Natural killer cell treated with Interleukin-12 subunit alpha and Interleukin-12 subunit beta and Interleukin-15 and Interleukin-18, amount 100 ng/mL, for 72 hours (primary cell): ENCODE results near the gene ATG12. TPM values are rescaled to one million over a fixed set of nuclear protein-coding genes. Genes with fewer than 3 reads are reported as not detected.

ENCODE experiments used
- ATAC-seq, 2 donors: fragments of 150-1000 bp; cut with Tn5 transposase in 1 of 2; sonication (Bioruptor Pico), chemical (Tn5 transposase) in 1 of 2; 2 replicates each; pipeline ENCODE4 v1.10.0; 2021
- DNase-seq: peaks from one replicate; pipeline ENCODE4 v3.0.0; 2022; ENCODE audit warnings: low spot score
- H3K27ac Mint-ChIP-seq, 2 donors: 1 replicate in 1 of 2; 2 replicates in 1 of 2; pipeline ENCODE4 v1.8.0; 2022; ENCODE audit warnings: mixed read lengths in 2 of 2, mild to moderate bottlenecking in 1 of 2, moderate library complexity in 1 of 2
- H3K27me3 Mint-ChIP-seq, 2 donors: 1 replicate in 1 of 2; 2 replicates in 1 of 2; pipeline ENCODE4 v1.8.0; 2022; ENCODE audit warnings: mixed read lengths in 2 of 2
- H3K36me3 Mint-ChIP-seq: one replicate; pipeline ENCODE4 v1.8.0; 2022; ENCODE audit warnings: mixed read lengths
- H3K4me1 Mint-ChIP-seq, 2 donors: 1 replicate in 1 of 2; 2 replicates in 1 of 2; pipeline ENCODE4 v1.8.0; 2022; ENCODE audit warnings: low read depth in 2 of 2, mixed read lengths in 2 of 2, mild to moderate bottlenecking in 1 of 2
- H3K4me3 Mint-ChIP-seq: one replicate; pipeline ENCODE4 v1.8.0; 2022; ENCODE audit warnings: mixed read lengths
- H3K9me3 Mint-ChIP-seq: 2 replicates; pipeline ENCODE4 v1.8.0; 2022; ENCODE audit warnings: mixed read lengths
- total RNA-seq, 2 donors: library from RNA; stranded (reverse); gene quantifications; one replicate each; pipeline ENCODE4 v1.2.3, GENCODE V29; 2022

The ATG12 gene
- total RNA-seq, 2 donors from 2014 or later: 35.1 to 63.9 TPM

DNA sequence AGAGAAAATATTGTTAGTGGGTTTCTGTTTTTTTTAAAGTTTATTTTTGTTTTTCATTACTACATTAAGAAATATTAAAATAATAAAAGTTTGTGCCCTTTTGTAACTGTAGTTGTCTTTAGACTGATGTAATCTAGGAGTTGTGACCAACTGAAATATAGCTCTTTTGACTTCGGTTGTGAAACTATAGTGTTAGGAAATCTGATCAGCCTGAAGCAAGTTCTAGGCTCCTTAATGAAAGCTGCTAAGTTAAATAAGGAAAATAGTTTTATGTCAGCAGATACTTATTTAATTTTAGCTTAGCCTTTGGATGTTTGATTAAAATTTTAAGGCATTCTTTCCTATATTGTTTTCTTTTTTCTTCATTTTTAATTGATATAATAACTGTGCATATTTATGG lies 14.6 kb upstream of the ATG12 start:
- DNase-seq: no peak
- Mint-ChIP-seq H3K4me3 (no peak overlapping the region), H3K4me1 (peaks cover 21 to 22% of the 10 kb centered on the region in 2 donors), H3K36me3 (no peaks in the 10 kb centered on the region), H3K9me3 (no peaks in the 10 kb centered on the region), H3K27me3 (no peaks in the 10 kb centered on the region), H3K27ac (no peak overlapping the region)
- ATAC-seq: no peak

DNA sequence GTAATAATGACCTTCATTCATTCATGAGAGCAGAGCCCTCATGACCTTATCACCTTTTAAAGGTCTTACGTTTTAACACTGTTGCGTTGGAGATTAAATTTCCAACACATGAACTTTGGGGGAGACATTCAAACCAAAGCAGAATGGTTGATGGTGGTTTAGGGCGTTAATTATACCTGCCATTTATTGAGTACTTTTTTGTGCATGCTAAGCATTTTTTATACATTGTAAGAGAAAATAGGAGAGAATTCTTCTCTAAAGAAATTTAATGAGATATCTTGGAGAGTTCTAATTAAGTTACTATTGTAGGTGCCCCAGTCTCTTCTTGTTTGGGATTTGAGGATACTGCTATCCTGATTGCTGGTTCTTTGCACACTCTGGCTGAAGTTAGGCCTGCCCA lies 12.8 kb upstream of the ATG12 start:
- Mint-ChIP-seq H3K27me3 (no peaks in the 10 kb centered on the region), H3K4me1 (peaks cover 23 to 27% of the 10 kb centered on the region in 2 donors), H3K27ac (no peak overlapping the region), H3K4me3 (no peak overlapping the region), H3K36me3 (no peaks in the 10 kb centered on the region), H3K9me3 (no peaks in the 10 kb centered on the region)
- ATAC-seq (no peak), DNase-seq (no peak)

DNA sequence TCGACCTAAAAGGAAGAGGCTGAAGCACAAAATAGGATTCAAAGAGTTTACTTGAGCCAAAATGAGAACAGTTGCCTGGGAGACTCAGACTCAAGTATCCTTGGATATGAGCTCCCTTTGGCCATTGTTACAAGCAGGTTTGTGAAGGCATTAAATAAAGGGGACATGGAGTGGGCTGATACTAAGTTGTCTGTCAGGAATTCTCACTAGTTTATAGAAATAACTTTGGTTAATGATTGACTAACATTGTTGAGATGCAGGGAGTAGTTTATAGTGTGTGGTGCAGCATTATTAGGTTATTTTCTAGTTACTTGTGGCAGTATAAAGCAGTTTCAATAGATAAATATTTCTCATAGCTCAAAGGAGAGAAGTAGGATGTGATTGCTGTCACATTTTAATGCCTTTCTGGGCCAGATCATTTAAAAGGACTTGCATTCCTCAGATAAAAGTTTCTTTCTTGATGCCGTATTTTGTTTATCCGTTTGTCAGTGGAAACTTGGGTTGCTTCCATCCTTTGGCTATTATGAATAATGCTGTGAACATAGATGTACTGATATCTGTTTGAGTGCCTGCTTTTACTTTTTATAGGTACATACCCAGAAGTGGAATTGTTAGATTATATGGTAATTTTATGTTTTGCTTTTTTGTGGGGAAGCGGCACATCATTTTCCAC lies 9.5 kb upstream of the ATG12 start:
- H3K36me3 Mint-ChIP-seq: no peaks in the 10 kb centered on the region
- peaks cover 11 to 20% of the 10 kb centered on the region in 2 donors for H3K4me1 Mint-ChIP-seq
- ATAC-seq: no peak
- no peaks in the 10 kb centered on the region for H3K27me3 Mint-ChIP-seq
- no peak for DNase-seq
- no peaks in the 10 kb centered on the region for H3K9me3 Mint-ChIP-seq
- H3K27ac Mint-ChIP-seq: no peak overlapping the region
- no peak overlapping the region for H3K4me3 Mint-ChIP-seq

GRCh38 chr5:115849258-115849798 lies 8.0 kb upstream of the ATG12 start:
- no peaks in the 10 kb centered on the region for H3K36me3 Mint-ChIP-seq
- no peak overlapping the region for H3K27ac Mint-ChIP-seq
- H3K4me3 Mint-ChIP-seq: no peak overlapping the region
- DNase-seq (no peak), ATAC-seq (no peak)
- H3K27me3 Mint-ChIP-seq: no peaks in the 10 kb centered on the region
- H3K9me3 Mint-ChIP-seq: no peaks in the 10 kb centered on the region
- peaks cover 16 to 26% of the 10 kb centered on the region in 2 donors for H3K4me1 Mint-ChIP-seq

- DNase-seq: no peak
- ATAC-seq: no peak
- H3K27ac Mint-ChIP-seq: no peak overlapping the region
- no peaks in the 10 kb centered on the region for H3K9me3 Mint-ChIP-seq
- no peaks in the 10 kb centered on the region for H3K36me3 Mint-ChIP-seq
- no peaks in the 10 kb centered on the region for H3K27me3 Mint-ChIP-seq
- no peak overlapping the region for H3K4me3 Mint-ChIP-seq
- peaks cover 31 to 35% of the 10 kb centered on the region in 2 donors for H3K4me1 Mint-ChIP-seq
These were observed 5.9 kb upstream of the ATG12 start for GRCh38 chr5:115847290-115847689.

GRCh38 chr5:115844321-115844817 lies 3.0 kb upstream of the ATG12 start:
- no peak overlapping the region for H3K27ac Mint-ChIP-seq
- ATAC-seq (no peak), DNase-seq (no peak)
- H3K9me3 Mint-ChIP-seq: no peaks in the 10 kb centered on the region
- no peaks in the 10 kb centered on the region for H3K27me3 Mint-ChIP-seq
- H3K36me3 Mint-ChIP-seq: peaks cover 4% of the 10 kb centered on the region
- H3K4me3 Mint-ChIP-seq: no peak overlapping the region
- H3K4me1 Mint-ChIP-seq: peaks cover 33 to 38% of the 10 kb centered on the region in 2 donors

- Mint-ChIP-seq H3K9me3 (no peaks in the 10 kb centered on the region), H3K4me3 (peak overlapping the region; percentile 94), H3K27ac (peak overlapping the region in 1 of 2 donors; percentile 90), H3K36me3 (peaks cover 4% of the 10 kb centered on the region), H3K27me3 (no peaks in the 10 kb centered on the region), H3K4me1 (peaks cover 36 to 39% of the 10 kb centered on the region in 2 donors)
- ATAC-seq (no peak), DNase-seq (no peak)
These were observed 2.2 kb upstream of the ATG12 start for GRCh38 chr5:115843444-115844130.

- no peak for DNase-seq
- Mint-ChIP-seq H3K27ac (peak overlapping the region; percentile 88 to 90), H3K4me3 (peak overlapping the region; percentile 94), H3K27me3 (no peaks in the 10 kb centered on the region), H3K9me3 (no peaks in the 10 kb centered on the region), H3K4me1 (peaks cover 36 to 45% of the 10 kb centered on the region in 2 donors), H3K36me3 (peaks cover 4% of the 10 kb centered on the region)
- no peak for ATAC-seq
These were observed 1.6 kb upstream of the ATG12 start for GRCh38 chr5:115842952-115843351.

DNA sequence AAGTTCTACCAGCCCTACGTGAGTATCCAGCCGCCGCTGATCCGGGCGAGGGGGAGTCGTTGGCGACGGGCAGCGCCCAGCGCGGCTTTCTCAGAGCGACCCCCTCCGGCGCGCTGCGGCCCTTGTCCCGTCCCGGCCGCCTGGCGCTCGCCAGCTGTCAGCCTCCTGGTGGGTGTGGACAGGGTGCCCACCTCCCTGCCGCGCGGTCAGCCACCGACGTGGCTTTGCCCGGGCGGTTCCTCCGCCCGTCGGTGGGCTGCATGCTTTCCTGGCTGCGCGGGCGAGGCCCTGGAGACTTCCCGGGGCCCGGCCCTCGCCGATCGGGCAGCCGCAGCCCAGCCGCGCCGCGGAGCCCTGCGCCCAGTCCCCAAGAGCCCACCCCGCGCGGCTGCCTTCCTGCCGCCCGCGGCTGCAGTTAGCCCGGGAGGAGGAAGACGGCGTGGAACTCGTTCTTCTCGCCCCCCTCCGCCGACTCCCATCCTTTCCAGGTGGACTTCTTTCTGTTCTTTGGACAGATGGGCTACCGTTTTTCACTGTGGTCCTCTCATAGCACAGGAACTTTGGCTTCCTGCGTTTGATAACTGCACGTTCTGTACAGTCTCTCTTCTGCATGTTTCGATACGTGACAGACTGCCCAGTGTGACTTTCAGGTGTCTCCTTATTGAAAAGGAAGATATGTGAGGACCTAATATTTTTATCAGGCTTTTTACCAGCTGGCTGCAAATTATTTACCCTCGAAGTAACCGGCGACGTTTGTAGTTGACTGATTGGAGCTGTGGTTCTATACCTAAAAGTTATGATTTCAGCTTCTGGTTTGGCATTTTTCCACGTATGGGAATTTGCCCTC lies 947 bp upstream of the ATG12 start:
- DNase-seq: peak; percentile 73
- peak; percentile 52 to 69 for ATAC-seq
- H3K9me3 Mint-ChIP-seq: no peaks in the 10 kb centered on the region
- H3K4me3 Mint-ChIP-seq: peak overlapping the region; percentile 94
- no peaks in the 10 kb centered on the region for H3K27me3 Mint-ChIP-seq
- peak overlapping the region; percentile 90 to 99 for H3K27ac Mint-ChIP-seq
- H3K4me1 Mint-ChIP-seq: peaks cover 40 to 49% of the 10 kb centered on the region in 2 donors
- peaks cover 4% of the 10 kb centered on the region for H3K36me3 Mint-ChIP-seq

DNA sequence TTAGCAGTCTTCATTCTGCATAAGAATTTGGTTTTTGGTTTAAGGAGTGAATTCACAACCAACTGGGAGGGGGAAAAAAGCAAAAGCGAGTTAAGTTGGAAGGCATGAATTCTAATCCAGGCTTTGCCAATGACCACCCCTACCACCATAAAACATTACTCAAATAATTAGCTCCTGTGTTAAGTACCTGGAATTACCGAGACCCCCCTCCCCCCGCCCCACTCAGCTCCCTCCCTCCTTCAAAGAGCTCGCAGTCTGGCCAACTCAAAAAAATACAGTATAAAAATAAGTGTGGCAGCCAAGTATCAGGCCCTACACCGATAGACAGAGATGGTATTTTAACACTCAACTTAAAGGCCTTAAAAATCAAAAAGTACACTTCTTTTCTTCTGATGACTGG lies 492 bp downstream of the ATG12 start:
- H3K9me3 Mint-ChIP-seq: no peaks in the 10 kb centered on the region
- no peaks in the 10 kb centered on the region for H3K27me3 Mint-ChIP-seq
- H3K36me3 Mint-ChIP-seq: peaks cover 14% of the 10 kb centered on the region
- ATAC-seq (no peak), DNase-seq (no peak)
- H3K4me1 Mint-ChIP-seq: peaks cover 42 to 49% of the 10 kb centered on the region in 2 donors
- peak overlapping the region; percentile 94 for H3K4me3 Mint-ChIP-seq
- peak overlapping the region; percentile 90 to 99 for H3K27ac Mint-ChIP-seq

DNA sequence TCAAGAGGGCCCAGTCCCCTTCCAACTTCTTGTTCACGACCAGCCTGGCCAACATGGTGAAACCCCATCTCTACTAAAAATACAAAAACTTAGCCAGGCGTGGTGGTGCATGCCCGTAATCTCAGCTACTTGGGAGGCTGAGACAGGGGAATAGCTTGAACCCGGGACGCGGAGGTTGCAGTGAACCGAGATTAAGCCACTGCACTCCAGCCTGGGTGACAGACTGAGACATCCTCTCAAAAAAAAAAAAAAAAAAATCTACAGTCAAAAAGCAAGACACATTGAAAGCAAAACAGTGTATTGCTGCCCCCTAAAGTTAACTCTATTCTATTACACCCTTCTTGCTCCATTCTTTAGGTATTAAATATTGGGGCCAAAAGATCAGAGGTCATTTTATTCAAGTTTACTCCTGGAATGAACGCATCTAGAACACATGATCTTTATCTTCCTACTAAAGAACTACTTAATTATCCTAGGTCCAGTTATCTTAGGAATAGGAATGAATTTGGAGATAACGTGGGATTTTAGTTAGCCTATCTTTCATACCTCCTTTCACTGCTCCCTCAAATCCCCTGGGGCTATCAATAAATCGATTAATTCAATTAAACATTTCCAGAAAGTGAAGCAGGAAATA lies 2.4 kb downstream of the ATG12 start:
- H3K36me3 Mint-ChIP-seq: peaks cover 28% of the 10 kb centered on the region
- peak overlapping the region; percentile 94 for H3K4me3 Mint-ChIP-seq
- H3K9me3 Mint-ChIP-seq: no peaks in the 10 kb centered on the region
- DNase-seq: no peak
- no peaks in the 10 kb centered on the region for H3K27me3 Mint-ChIP-seq
- H3K27ac Mint-ChIP-seq: peak overlapping the region; percentile 90 to 99
- ATAC-seq: peak in 1 of 2 donors; percentile 30
- peaks cover 34 to 48% of the 10 kb centered on the region in 2 donors for H3K4me1 Mint-ChIP-seq

DNA sequence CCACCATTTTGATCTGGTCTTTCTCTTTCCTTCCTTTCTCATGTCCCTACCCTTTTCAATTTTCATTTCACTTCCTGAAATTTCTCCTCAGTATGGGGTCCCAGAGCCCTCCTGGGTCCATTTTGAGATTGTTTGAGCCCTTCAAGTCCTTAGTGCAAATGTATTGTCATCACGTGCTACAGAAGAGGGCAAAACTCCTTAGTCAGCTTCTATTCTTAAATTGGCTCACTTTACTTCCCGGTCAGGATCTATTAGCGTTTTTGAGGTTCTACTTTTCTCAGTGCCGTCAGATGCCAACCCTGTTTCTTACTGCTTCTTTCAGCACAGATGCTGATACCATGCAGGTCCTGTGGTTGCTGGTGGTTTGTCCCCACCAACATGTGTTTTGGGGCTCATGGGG lies 5.9 kb downstream of the ATG12 start:
- Mint-ChIP-seq H3K27ac (no peak overlapping the region), H3K4me1 (peaks cover 31 to 38% of the 10 kb centered on the region in 2 donors), H3K27me3 (no peaks in the 10 kb centered on the region), H3K4me3 (no peak overlapping the region), H3K9me3 (no peaks in the 10 kb centered on the region), H3K36me3 (peaks cover 39% of the 10 kb centered on the region)
- DNase-seq (no peak), ATAC-seq (no peak)

GRCh38 chr5:115831163-115831768 lies 10.1 kb downstream of the ATG12 start:
- Mint-ChIP-seq H3K4me1 (peaks cover 11 to 16% of the 10 kb centered on the region in 2 donors), H3K36me3 (peaks cover 49% of the 10 kb centered on the region), H3K9me3 (no peaks in the 10 kb centered on the region), H3K27ac (no peak overlapping the region), H3K27me3 (no peaks in the 10 kb centered on the region), H3K4me3 (no peak overlapping the region)
- peak; percentile 67 for DNase-seq
- no peak for ATAC-seq
